Fibroblast of peridontal ligament (primary cell): Measurements from ENCODE around the gene SLC39A11.
A peak's percentile ranks its signal among the peaks of the same experiment; 100 is the strongest.

Experiments used
- DNase-seq: peaks from one replicate; pipeline ENCODE4 v3.0.0-alpha.2; 2010; ENCODE audit errors: extremely low read depth

SLC39A11 gene

GRCh38 chr17:72916991-72917390 lies 175.5 kb downstream of the SLC39A11 start:
- no peak for DNase-seq

GRCh38 chr17:72915625-72916081 lies 176.8 kb downstream of the SLC39A11 start:
- no peak for DNase-seq

- no peak for DNase-seq
These were observed 179.3 kb downstream of the SLC39A11 start for GRCh38 chr17:72913142-72913682.

- DNase-seq = no peak
These were observed 186.2 kb downstream of the SLC39A11 start for GRCh38 chr17:72906306-72906705.

GRCh38 chr17:72903522-72903921 lies 189.0 kb downstream of the SLC39A11 start:
- DNase-seq = no peak

- DNase-seq = no peak
These were observed 190.8 kb downstream of the SLC39A11 start for GRCh38 chr17:72901657-72902056.

GRCh38 chr17:72901083-72901482 lies 191.4 kb downstream of the SLC39A11 start:
- DNase-seq = no peak

GRCh38 chr17:72900654-72900971 lies 191.9 kb downstream of the SLC39A11 start:
- DNase-seq = no peak

- no peak for DNase-seq
These were observed 193.8 kb downstream of the SLC39A11 start for GRCh38 chr17:72898725-72899124.

GRCh38 chr17:72896288-72896687 lies 196.2 kb downstream of the SLC39A11 start:
- peak; percentile 12 for DNase-seq

- DNase-seq = no peak
These were observed 200.9 kb downstream of the SLC39A11 start for GRCh38 chr17:72891627-72892026.

- DNase-seq = peak; percentile 59
These were observed 201.8 kb downstream of the SLC39A11 start for GRCh38 chr17:72890711-72891110.

- DNase-seq = peak; percentile 23
These were observed 204.6 kb downstream of the SLC39A11 start for GRCh38 chr17:72887917-72888316.

- no peak for DNase-seq
These were observed 205.2 kb downstream of the SLC39A11 start for GRCh38 chr17:72887322-72887721.

- no peak for DNase-seq
These were observed 205.9 kb downstream of the SLC39A11 start for GRCh38 chr17:72886622-72887021.

- no peak for DNase-seq
These were observed 208.4 kb downstream of the SLC39A11 start for GRCh38 chr17:72884066-72884465.

GRCh38 chr17:72883351-72883750 lies 209.1 kb downstream of the SLC39A11 start:
- no peak for DNase-seq

- DNase-seq = no peak
These were observed 210.1 kb downstream of the SLC39A11 start for GRCh38 chr17:72882426-72882825.

- no peak for DNase-seq
These were observed 212.6 kb downstream of the SLC39A11 start for GRCh38 chr17:72879877-72880276.

- DNase-seq = no peak
These were observed 213.4 kb downstream of the SLC39A11 start for GRCh38 chr17:72878975-72879660.

- no peak for DNase-seq
These were observed 215.1 kb downstream of the SLC39A11 start for GRCh38 chr17:72877348-72877747.

GRCh38 chr17:72876413-72876812 lies 216.1 kb downstream of the SLC39A11 start:
- DNase-seq = no peak

GRCh38 chr17:72875361-72875760 lies 217.1 kb downstream of the SLC39A11 start:
- no peak for DNase-seq

- no peak for DNase-seq
These were observed 220.1 kb downstream of the SLC39A11 start for GRCh38 chr17:72872396-72872795.
